MCF 10A (cell line): ENCODE results near the gene KCNAB1. TPM values are rescaled to one million over a fixed set of nuclear protein-coding genes. Genes with fewer than 3 reads are reported as not detected.

ENCODE experiments used
- BruUV-seq: library from RNA; stranded (reverse); fragments of 400-500 nt; replicated peaks from 2 replicates; lab custom pipeline; 2021; lab: Mats Ljungman, UMichigan
- CTCF ChIA-PET: fragments of 300-600 bp; sonication (Branson Sonifier 250); formaldehyde crosslinking; extraction: SDS; loops from one replicate; lab custom pipeline; 2021; ENCODE audit warnings: antibody characterized with exemption, inconsistent platforms; lab: Yijun Ruan, JAX
- POLR2A ChIA-PET: fragments of 300-600, 350-650 bp; sonication (Branson Sonifier 250); formaldehyde crosslinking; extraction: SDS; loops from one replicate; lab custom pipeline; 2020; ENCODE audit warnings: antibody characterized with exemption, inconsistent platforms; lab: Yijun Ruan, JAX
- DNase-seq: peaks from one replicate; pipeline ENCODE4 v3.0.0-alpha.2; 2018; ENCODE audit not compliant: unreplicated experiment
- H3K27ac Mint-ChIP-seq: one replicate; pipeline ENCODE4 v1.8.0; 2022; ENCODE audit warnings: mild to moderate bottlenecking, low read depth, mixed read lengths; ENCODE audit not compliant: unreplicated experiment
- H3K27me3 Mint-ChIP-seq: one replicate; pipeline ENCODE4 v1.8.0; 2022; ENCODE audit warnings: mixed read lengths; ENCODE audit not compliant: insufficient read depth, unreplicated experiment
- H3K36me3 Mint-ChIP-seq: one replicate; pipeline ENCODE4 v1.8.0; 2022; ENCODE audit warnings: mild to moderate bottlenecking, moderate library complexity, mixed read lengths; ENCODE audit not compliant: insufficient read depth, unreplicated experiment
- H3K4me1 Mint-ChIP-seq: one replicate; pipeline ENCODE4 v1.8.0; 2022; ENCODE audit warnings: mixed read lengths; ENCODE audit not compliant: insufficient read depth, unreplicated experiment
- H3K4me3 Mint-ChIP-seq: one replicate; pipeline ENCODE4 v1.8.0; 2022; ENCODE audit warnings: mild to moderate bottlenecking, moderate library complexity, mixed read lengths; ENCODE audit not compliant: unreplicated experiment
- H3K9me3 Mint-ChIP-seq: one replicate; pipeline ENCODE4 v1.8.0; 2022; ENCODE audit warnings: mixed read lengths; ENCODE audit not compliant: unreplicated experiment
- intact Hi-C: fragments of 100-400 bp; cut with micrococcal nuclease; formaldehyde crosslinking; loops from 2 replicates; pipeline ENCODE4 v1.14.1; 2022
- total RNA-seq: library from RNA; stranded (reverse); gene quantifications from 2 replicates; pipeline ENCODE4 v1.2.3, GENCODE V29; 2022
- TF ChIP-seq, protein P1 (sequence below): fragments of 200-600 bp; IDR thresholded peaks from one replicate; pipeline ENCODE4 v1.8.0; 2022; ENCODE audit warnings: antibody characterized with exemption, mild to moderate bottlenecking; ENCODE audit not compliant: unreplicated experiment

KCNAB1 gene
- total RNA-seq, 1 experiment from 2014 or later = 0.44 TPM

DNA sequence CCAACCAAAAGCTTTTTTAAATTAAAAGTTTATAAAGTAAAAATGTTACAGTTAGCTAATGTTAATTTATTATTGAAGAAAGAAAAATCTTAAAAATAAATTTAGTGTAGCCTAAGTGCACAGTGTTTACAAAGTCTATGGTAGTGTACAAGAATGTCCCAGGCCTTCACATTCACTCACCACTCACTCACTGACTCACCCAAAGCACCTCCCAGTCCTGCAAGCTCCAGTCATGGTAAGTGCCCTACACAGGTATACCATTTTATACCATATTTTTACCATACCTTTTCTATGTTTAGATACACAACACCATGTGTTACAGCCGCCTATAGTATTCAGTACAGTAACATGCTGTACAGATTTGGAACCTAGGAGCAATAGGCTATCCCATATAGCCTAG lies 405.4 kb downstream of the KCNAB1 start:
- no TSS peak for BruUV-seq
- TF ChIP-seq, protein P1, sequence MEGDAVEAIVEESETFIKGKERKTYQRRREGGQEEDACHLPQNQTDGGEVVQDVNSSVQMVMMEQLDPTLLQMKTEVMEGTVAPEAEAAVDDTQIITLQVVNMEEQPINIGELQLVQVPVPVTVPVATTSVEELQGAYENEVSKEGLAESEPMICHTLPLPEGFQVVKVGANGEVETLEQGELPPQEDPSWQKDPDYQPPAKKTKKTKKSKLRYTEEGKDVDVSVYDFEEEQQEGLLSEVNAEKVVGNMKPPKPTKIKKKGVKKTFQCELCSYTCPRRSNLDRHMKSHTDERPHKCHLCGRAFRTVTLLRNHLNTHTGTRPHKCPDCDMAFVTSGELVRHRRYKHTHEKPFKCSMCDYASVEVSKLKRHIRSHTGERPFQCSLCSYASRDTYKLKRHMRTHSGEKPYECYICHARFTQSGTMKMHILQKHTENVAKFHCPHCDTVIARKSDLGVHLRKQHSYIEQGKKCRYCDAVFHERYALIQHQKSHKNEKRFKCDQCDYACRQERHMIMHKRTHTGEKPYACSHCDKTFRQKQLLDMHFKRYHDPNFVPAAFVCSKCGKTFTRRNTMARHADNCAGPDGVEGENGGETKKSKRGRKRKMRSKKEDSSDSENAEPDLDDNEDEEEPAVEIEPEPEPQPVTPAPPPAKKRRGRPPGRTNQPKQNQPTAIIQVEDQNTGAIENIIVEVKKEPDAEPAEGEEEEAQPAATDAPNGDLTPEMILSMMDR = no peak
- intact Hi-C loops = no loop called here
- no peak overlapping the region for H3K4me3 Mint-ChIP-seq
- H3K4me1 Mint-ChIP-seq = no peaks in the 10 kb centered on the region
- POLR2A ChIA-PET = interaction anchor here (2.8 kb wide), 1 partner anchor 29 kb away, joined by 11 read pairs; the partner anchor contains the start of gene SSR3
- no peaks in the 10 kb centered on the region for H3K36me3 Mint-ChIP-seq
- CTCF ChIA-PET = interaction anchor here (0.6 to 1.6 kb wide), 8 partner anchors 16 to 1184 kb away, joined by 3 to 8 read pairs (median 5); no protein-coding TSS in a partner anchor
- DNase-seq = no peak
- H3K27ac Mint-ChIP-seq = no peak overlapping the region
- no peaks in the 10 kb centered on the region for H3K27me3 Mint-ChIP-seq
- no peaks in the 10 kb centered on the region for H3K9me3 Mint-ChIP-seq

DNA sequence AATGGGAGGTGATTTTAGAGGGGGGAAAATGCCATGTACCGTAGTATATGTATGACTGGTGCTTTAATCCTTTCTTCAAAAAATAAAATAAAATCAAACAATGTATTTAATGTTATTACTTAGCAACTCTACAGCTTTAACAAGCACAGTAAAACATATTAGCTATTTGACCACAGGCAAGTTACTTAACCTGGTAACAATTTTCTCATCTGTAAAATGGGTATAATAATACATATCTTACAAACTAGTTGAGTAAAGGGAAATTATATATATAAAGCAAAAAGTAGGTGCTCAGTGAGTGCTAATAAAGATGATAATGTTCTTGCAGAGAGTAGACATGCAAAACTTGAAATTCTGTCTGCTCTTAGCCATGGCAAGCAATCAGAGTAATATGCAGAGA lies 406.7 kb downstream of the KCNAB1 start:
- DNase-seq = no peak
- Mint-ChIP-seq H3K36me3 (no peaks in the 10 kb centered on the region), H3K27ac (no peak overlapping the region), H3K9me3 (no peaks in the 10 kb centered on the region), H3K4me3 (no peak overlapping the region), H3K27me3 (no peaks in the 10 kb centered on the region), H3K4me1 (no peaks in the 10 kb centered on the region)
- TF ChIP-seq, protein P1 = no peak
- CTCF ChIA-PET = interaction anchor here (0.6 to 1.0 kb wide), 2 partner anchors 16 to 375 kb away, joined by 3 to 5 read pairs; no protein-coding TSS in a partner anchor
- intact Hi-C loops = no loop called here
- BruUV-seq = no TSS peak
- POLR2A ChIA-PET = interaction anchor here (2.8 kb wide), 1 partner anchor 27 kb away, joined by 11 read pairs; the partner anchor contains the start of gene SSR3

DNA sequence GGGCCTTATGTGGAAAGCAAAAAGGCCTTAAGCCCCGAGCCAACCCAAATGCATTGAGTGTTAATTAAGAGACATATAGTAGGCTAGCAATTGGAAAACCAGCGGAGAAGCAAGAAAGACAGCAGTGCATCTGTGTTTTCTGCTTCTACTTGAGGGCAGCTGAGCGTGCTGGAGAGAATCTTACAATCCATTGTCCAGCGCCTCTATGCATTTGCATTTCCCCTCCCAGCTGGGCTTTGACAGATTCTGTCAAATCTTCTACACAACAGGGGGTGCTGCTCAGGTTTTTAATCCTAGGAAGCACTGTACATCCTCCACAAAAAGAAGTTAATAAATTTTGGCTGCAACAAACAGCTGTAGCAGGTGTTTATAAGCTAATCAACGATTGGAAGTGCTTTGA lies 410.6 kb downstream of the KCNAB1 start:
- CTCF ChIA-PET = interaction anchor here (0.6 to 0.7 kb wide), 3 partner anchors 326 to 391 kb away, joined by 3 read pairs; no protein-coding TSS in a partner anchor
- Mint-ChIP-seq H3K4me1 (peaks cover 7% of the 10 kb centered on the region), H3K36me3 (no peaks in the 10 kb centered on the region), H3K4me3 (no peak overlapping the region), H3K27ac (no peak overlapping the region), H3K9me3 (no peaks in the 10 kb centered on the region), H3K27me3 (no peaks in the 10 kb centered on the region)
- no TSS peak for BruUV-seq
- POLR2A ChIA-PET = interaction anchor here (0.7 kb wide), 1 partner anchor 1179 kb away, joined by 3 read pairs; no protein-coding TSS in a partner anchor
- intact Hi-C loops = no loop called here
- DNase-seq = no peak
- TF ChIP-seq, protein P1 = no peak

DNA sequence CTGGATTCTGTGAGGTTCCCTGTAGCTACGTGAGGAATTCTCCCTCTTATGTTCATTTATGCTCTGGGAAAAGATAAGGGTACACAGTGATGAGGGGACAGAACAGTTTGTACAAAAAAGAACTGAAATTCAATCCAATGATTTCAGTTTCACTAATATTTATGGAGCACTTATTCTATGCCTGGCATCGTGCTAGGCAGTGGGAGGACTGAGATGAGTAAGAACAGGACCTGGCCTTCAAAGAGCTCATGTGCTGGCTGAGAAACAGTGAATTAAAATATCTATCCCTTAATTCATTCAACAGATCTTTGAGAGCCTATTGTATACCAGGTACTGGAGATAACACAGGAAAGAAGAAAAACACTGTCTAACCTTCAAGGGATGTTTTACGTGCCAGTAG lies 412.4 kb downstream of the KCNAB1 start:
- Mint-ChIP-seq H3K4me3 (no peak overlapping the region), H3K36me3 (no peaks in the 10 kb centered on the region), H3K27me3 (no peaks in the 10 kb centered on the region), H3K4me1 (peaks cover 7% of the 10 kb centered on the region), H3K27ac (peak overlapping the region; percentile 17), H3K9me3 (no peaks in the 10 kb centered on the region)
- ChIA-PET POLR2A (interaction anchor here (0.6 kb wide), 1 partner anchor 13 kb away, joined by 4 read pairs; no protein-coding TSS in a partner anchor), CTCF (interaction anchor here (0.6 to 1.5 kb wide), 4 partner anchors 21 to 600 kb away, joined by 3 to 6 read pairs (median 3); no protein-coding TSS in a partner anchor)
- TF ChIP-seq, protein P1 = no peak
- BruUV-seq = no TSS peak
- intact Hi-C loops = no loop called here
- no peak for DNase-seq
